Measurements from ENCODE around the gene SERPINI2. TPM values are rescaled to one million over a fixed set of nuclear protein-coding genes. Genes with fewer than 3 reads are reported as not detected.
A peak's percentile ranks its signal among the peaks of the same experiment; 100 is the strongest.

Gene SERPINI2
- total RNA-seq, 1 experiment from 2014 or later = 0.22 TPM

- H3K23me2 ChIP-seq (ENCODE audit: insufficient read length, low read depth, low read length, poor library complexity, severe bottlenecking) = no peaks in the 10 kb centered on the region
- H2BK5ac ChIP-seq (ENCODE audit: insufficient read length, low read length) = no peak overlapping the region
- DNase-seq = no peak
- H3K9me3 ChIP-seq (ENCODE audit: control insufficient read depth, low read depth, low read length) = no peaks in the 10 kb centered on the region
- H4K8ac ChIP-seq (replicated peaks; ENCODE audit: insufficient read length, low read depth, low read length) = no peak overlapping the region
- Mint-ChIP-seq H3K27ac (peak overlapping the region in 1 of 3 experiments; percentile 3; a peak in 1 of 7 replicates), H3K4me3 (no peak overlapping the region), H3K9me3 (no peaks in the 10 kb centered on the region), H3K36me3 (ENCODE audit: insufficient read depth in 1 of 3, low read depth in 3 of 3) (no peaks in the 10 kb centered on the region), H3K4me1 (peaks cover 6 to 14% of the 10 kb centered on the region in 2 experiments; a peak in 3 of 4 replicates), H3K27me3 (ENCODE audit: low read depth) (no peaks in the 10 kb centered on the region)
- H3K79me2 ChIP-seq (ENCODE audit: insufficient read depth, low read length) = no peaks in the 10 kb centered on the region
- no peaks in the 10 kb centered on the region for H3K27me3 ChIP-seq (ENCODE audit: insufficient read depth, low read length)
- no peak overlapping the region for H3T11ph ChIP-seq (ENCODE audit: low read length)
- H2BK15ac ChIP-seq (ENCODE audit: low read depth, low read length) = no peak overlapping the region
- no peak overlapping the region for H3K4me2 ChIP-seq (ENCODE audit: insufficient read depth, insufficient read length, low read length)
- H3K79me1 ChIP-seq (ENCODE audit: insufficient read depth, low read depth, low read length, poor library complexity, severe bottlenecking) = no peaks in the 10 kb centered on the region
- no peak overlapping the region for H3K27ac ChIP-seq (ENCODE audit: insufficient read length, low read depth, low read length)
- H4K5ac ChIP-seq (ENCODE audit: insufficient read length, low read depth, low read length) = no peak overlapping the region
- no peak overlapping the region for H2BK120ac ChIP-seq (ENCODE audit: low read depth, low read length, poor library complexity, severe bottlenecking)
- no peak overlapping the region for H2BK12ac ChIP-seq (ENCODE audit: insufficient read length, low read depth, low read length)
- H3K4me1 ChIP-seq (ENCODE audit: insufficient read depth, low read length) = no peaks in the 10 kb centered on the region
- H2AFZ ChIP-seq (ENCODE audit: low read length) = no peak overlapping the region
- H3K18ac ChIP-seq (ENCODE audit: insufficient read length, low read depth, low read length) = no peak overlapping the region
- no peak overlapping the region for H3K9ac ChIP-seq (ENCODE audit: extremely low read depth, insufficient read length, low read length)
- no peak overlapping the region for H3K23ac ChIP-seq (ENCODE audit: insufficient read length, low read depth, low read length)
- H4K20me1 ChIP-seq (ENCODE audit: control insufficient read depth, insufficient read depth, insufficient read length) = no peaks in the 10 kb centered on the region
- WGBS (ENCODE audit: extremely low coverage, insufficient read length, low lambda C conversion rate) = no CpG with 5 or more reads among the region's 3 CpGs
- H3K14ac ChIP-seq (ENCODE audit: insufficient read depth, low read length) = no peak overlapping the region
- no peak for TF ChIP-seq CTCF (conservative IDR thresholded peaks at IDR 0.05)
- H3K4ac ChIP-seq (ENCODE audit: low read depth, low read length) = no peak overlapping the region
- no peak overlapping the region for H3K56ac ChIP-seq (ENCODE audit: insufficient read length, low read depth, low read length)
- H2BK20ac ChIP-seq (ENCODE audit: low read depth, low read length, poor library complexity, severe bottlenecking) = no peak overlapping the region
- no peak overlapping the region for H4K91ac ChIP-seq (ENCODE audit: insufficient read length, low read depth, low read length)
- H2AK5ac ChIP-seq (ENCODE audit: insufficient read length, low read length) = no peak overlapping the region
These were observed 4.5 kb downstream of the SERPINI2 start for GRCh38 chr3:167469381-167469780.
